HG02852 (cell line): ENCODE measurements around the gene CDC25B.
A peak's percentile ranks its signal among the peaks of the same experiment; 100 is the strongest.

Experiments used
- ATAC-seq: cut with Tn5 transposase; IDR thresholded peaks from one replicate; pipeline ENCODE4 v1.9.1; 2021; ENCODE audit warnings: mild to moderate bottlenecking, moderate library complexity; ENCODE audit not compliant: unreplicated experiment

CDC25B gene

GRCh38 chr20:3802524-3803239 is 6.6 kb downstream of the CDC25B start:
- no peak for ATAC-seq

GRCh38 chr20:3803289-3803688 is 7.2 kb downstream of the CDC25B start:
- no peak for ATAC-seq

- ATAC-seq: no peak
Observed at GRCh38 chr20:3803854-3804253, 7.7 kb downstream of the CDC25B start.

- no peak for ATAC-seq
Observed at GRCh38 chr20:3804254-3804751, 8.2 kb downstream of the CDC25B start.

- ATAC-seq: no peak
Observed at GRCh38 chr20:3804781-3805180, 8.7 kb downstream of the CDC25B start.

GRCh38 chr20:3808544-3808943 is 12.4 kb downstream of the CDC25B start:
- no peak for ATAC-seq

GRCh38 chr20:3811467-3812258 is 15.6 kb downstream of the CDC25B start:
- ATAC-seq: no peak

GRCh38 chr20:3812259-3812681 is 16.2 kb downstream of the CDC25B start:
- no peak for ATAC-seq

- no peak for ATAC-seq
Observed at GRCh38 chr20:3812975-3813847, 17.1 kb downstream of the CDC25B start.

GRCh38 chr20:3813848-3814581 is 17.9 kb downstream of the CDC25B start:
- no peak for ATAC-seq

GRCh38 chr20:3814928-3815495 is 18.9 kb downstream of the CDC25B start:
- ATAC-seq: no peak

GRCh38 chr20:3815703-3816315 is 19.7 kb downstream of the CDC25B start:
- no peak for ATAC-seq

GRCh38 chr20:3818155-3819151 is 22.3 kb downstream of the CDC25B start:
- no peak for ATAC-seq

- ATAC-seq: no peak
Observed at GRCh38 chr20:3819411-3820047, 23.4 kb downstream of the CDC25B start.

GRCh38 chr20:3820048-3820900 is 24.2 kb downstream of the CDC25B start, which contains the start of gene AP5S1:
AP5S1 (plus strand) TSS chr20:3820547; CDS start chr20:3822118, 1,571 bp downstream.
- peak; percentile 82 for ATAC-seq

- no peak for ATAC-seq
Observed at GRCh38 chr20:3820901-3821727, 25.0 kb downstream of the CDC25B start.
